Panc1 (cell line): ENCODE measurements around the gene PAX5.

ENCODE experiments used
- CTCF ChIP-seq: fragments of 450-650 bp; IDR thresholded peaks from 2 replicates; pipeline ENCODE4 v1.5.1; 2017; ENCODE audit warnings: mild to moderate bottlenecking
- POLR2AphosphoS5 ChIP-seq: IDR thresholded peaks from 2 replicates; pipeline ENCODE4 v1.6.1; 2012; ENCODE audit warnings: mild to moderate bottlenecking, low read depth, low read length, moderate library complexity

- no peak for TF ChIP-seq POLR2AphosphoS5
- TF ChIP-seq CTCF: no peak
Measured at GRCh38 chr9:36843964-36844363, 190.1 kb downstream of the PAX5 start.
